Mucosa of stomach (tissue), 1 donor: ENCODE results near the gene LTO1.

Source experiments
- H3K27me3 ChIP-seq: one replicate; pipeline ENCODE4 v1.7.0; 2013; ENCODE audit warnings: mild to moderate bottlenecking, low read length; ENCODE audit not compliant: control insufficient read depth, insufficient read depth
- H3K36me3 ChIP-seq: one replicate; pipeline ENCODE4 v1.7.0; 2013; ENCODE audit warnings: low read length; ENCODE audit not compliant: control insufficient read depth, insufficient read depth
- H3K4me1 ChIP-seq: one replicate; pipeline ENCODE4 v1.7.0; 2013; ENCODE audit warnings: mild to moderate bottlenecking, low read length; ENCODE audit not compliant: control insufficient read depth, insufficient read depth
- H3K4me3 ChIP-seq: one replicate; pipeline ENCODE4 v1.7.0; 2013; ENCODE audit warnings: low read length
- H3K9ac ChIP-seq: one replicate; pipeline ENCODE4 v1.7.0; 2013; ENCODE audit warnings: mild to moderate bottlenecking, low read length, moderate library complexity
- H3K9me3 ChIP-seq: one replicate; pipeline ENCODE4 v1.7.0; 2013; ENCODE audit warnings: mild to moderate bottlenecking, low read length, moderate library complexity; ENCODE audit not compliant: control insufficient read depth
- donor health status: Pancreatic carcinoma.

Gene LTO1

DNA sequence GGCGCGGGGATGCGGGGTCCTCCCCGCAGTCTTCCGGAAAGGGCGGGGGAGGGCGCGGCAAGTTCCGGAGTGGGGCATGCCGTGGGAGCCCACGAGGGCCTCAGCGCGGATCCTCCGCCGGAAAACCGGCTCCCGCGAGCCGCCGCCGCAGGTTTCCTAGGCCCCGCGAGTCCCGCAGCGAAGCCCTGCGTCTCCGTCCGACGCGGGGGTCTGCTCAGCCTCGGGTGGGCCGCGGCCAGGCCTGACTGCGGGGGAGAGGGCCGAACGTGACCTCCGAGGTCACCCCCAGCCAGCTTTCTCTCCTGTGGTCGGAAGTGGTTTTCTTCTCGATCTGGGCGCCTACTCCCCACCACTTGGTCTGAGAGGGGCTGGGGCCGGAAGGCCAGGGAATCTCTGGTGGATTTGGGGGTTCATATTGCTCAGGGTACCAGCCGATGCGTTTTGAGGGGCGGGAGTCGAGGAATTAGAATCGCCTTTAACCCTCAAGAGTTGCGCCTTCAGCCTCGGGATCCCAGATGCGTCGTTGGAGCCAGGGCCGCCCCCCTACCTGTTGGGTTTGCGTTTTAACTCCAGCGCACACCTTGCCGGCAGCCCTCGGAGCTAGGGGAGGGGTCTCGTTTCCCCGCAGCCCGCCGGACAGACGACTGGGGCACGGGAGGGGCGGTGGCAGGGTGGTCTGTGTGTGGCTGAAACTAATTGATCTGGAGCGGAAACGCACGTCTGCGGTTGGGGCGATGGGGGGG lies 37.8 kb downstream of the LTO1 start:
- Histone ChIP-seq H3K4me3 (peak overlapping the region; percentile 43), H3K36me3 (no peaks in the 10 kb centered on the region), H3K9ac (peak overlapping the region; percentile 54), H3K4me1 (peaks cover 37% of the 10 kb centered on the region), H3K9me3 (no peaks in the 10 kb centered on the region), H3K27me3 (peaks cover 18% of the 10 kb centered on the region)

DNA sequence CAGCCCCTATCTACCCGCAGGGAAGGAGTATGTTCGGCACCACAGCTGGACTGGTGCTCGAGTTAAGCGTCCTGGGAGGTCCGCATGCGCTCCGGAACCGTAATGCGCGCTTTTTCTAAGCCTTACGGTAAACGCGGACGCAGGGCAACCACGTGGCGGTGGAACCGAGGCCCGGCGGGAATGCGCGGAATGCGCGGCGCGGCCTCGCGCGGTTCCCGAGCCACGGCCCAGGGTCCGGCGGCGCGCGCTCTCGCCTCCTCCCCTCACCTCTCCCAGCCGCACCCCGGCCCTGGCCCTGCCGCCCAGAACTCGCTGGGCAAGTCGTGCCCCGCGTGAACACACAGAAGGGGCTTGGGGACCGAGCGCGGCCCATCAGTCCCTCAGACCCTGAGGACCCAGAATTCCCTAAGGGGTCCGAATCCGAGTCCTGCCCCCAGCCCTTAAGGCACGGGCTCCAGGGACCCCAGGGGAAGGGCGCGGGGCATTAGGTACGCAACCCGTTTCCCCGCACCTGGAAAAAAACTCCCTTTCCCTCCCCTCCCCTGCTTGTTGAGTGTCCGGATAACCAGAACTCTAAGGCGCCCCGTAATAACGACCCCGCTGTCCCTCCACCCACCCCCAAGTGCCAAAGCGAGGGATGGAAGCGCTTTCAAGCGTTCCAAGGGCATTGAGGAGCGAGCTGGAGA lies 38.5 kb downstream of the LTO1 start:
- peaks cover 18% of the 10 kb centered on the region for H3K27me3 ChIP-seq

DNA sequence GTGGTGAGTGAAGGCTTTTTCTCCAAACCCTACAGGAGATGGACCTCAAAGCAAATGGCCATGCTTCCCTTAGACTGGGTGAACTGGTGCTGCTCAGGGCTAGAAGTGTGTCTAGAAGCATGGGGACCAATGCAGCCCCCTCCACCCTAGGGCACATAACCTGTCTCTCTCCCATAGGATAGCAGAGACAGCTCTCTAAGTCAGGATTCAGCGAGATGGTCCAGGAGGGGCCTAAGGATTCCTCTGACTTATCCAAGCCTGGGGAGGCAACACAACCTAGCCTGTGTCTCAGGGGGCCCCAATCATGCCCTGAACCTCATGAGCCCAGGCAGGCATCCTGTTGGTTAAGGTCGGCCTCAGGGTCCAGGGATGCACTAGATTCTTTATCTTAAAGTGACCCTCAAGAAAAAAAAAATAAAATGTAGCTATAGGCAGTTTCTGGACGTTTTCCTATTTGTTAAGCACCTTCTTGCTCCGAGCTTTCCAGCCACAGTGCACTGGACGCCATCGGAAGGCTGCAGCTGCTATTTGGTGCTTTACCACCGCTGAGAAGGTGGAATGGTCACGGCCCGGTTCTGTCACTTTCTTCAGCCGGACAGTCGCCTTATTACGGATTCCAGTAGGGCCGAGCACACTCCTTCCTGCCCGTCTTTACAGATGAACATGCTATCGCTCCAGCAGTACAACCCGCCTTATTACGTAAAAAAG lies 39.2 kb downstream of the LTO1 start:
- no peaks in the 10 kb centered on the region for H3K9me3 ChIP-seq
- no peak overlapping the region for H3K4me3 ChIP-seq
- H3K36me3 ChIP-seq, result no peaks in the 10 kb centered on the region
- peaks cover 18% of the 10 kb centered on the region for H3K27me3 ChIP-seq
- peak overlapping the region; percentile 53 for H3K9ac ChIP-seq
- peaks cover 37% of the 10 kb centered on the region for H3K4me1 ChIP-seq

More for the DNA sequence above, 38.5 kb downstream of the LTO1 start:
- Histone ChIP-seq H3K4me3 (peak overlapping the region; percentile 36), H3K9me3 (no peaks in the 10 kb centered on the region), H3K9ac (peak overlapping the region; percentile 53), H3K36me3 (no peaks in the 10 kb centered on the region), H3K4me1 (peaks cover 37% of the 10 kb centered on the region)

GRCh38 chr11:69635195-69635594 lies 40.0 kb downstream of the LTO1 start:
- Histone ChIP-seq H3K4me1 (peaks cover 36% of the 10 kb centered on the region), H3K9me3 (no peaks in the 10 kb centered on the region), H3K36me3 (no peaks in the 10 kb centered on the region), H3K4me3 (no peak overlapping the region), H3K9ac (no peak overlapping the region), H3K27me3 (peaks cover 18% of the 10 kb centered on the region)

DNA sequence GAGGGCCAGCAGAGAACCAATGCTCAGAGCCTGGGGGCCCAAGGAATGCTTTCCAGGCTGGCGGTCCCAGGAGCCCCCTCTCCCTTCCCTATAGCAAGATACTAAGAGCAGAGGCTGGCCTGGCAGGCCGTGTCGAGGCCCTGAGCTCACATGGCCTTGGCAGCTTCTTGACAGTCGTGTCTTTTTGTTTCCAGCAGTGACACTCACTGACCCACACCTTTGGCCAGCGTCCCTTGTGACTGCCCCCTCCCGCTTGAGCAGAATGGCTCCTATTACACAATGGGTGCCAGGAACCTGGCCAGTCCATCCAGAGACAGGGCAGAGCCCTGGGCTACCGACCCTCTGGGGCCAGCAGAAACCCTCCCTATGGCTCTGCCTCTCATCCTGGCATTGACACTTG lies 40.6 kb downstream of the LTO1 start:
- peaks cover 31% of the 10 kb centered on the region for H3K4me1 ChIP-seq
- H3K9ac ChIP-seq, result no peak overlapping the region
- no peaks in the 10 kb centered on the region for H3K36me3 ChIP-seq
- peaks cover 14% of the 10 kb centered on the region for H3K27me3 ChIP-seq
- H3K9me3 ChIP-seq, result no peaks in the 10 kb centered on the region
- H3K4me3 ChIP-seq, result no peak overlapping the region

- Histone ChIP-seq H3K27me3 (peaks cover 14% of the 10 kb centered on the region), H3K4me1 (peaks cover 31% of the 10 kb centered on the region), H3K4me3 (no peak overlapping the region), H3K9me3 (no peaks in the 10 kb centered on the region), H3K9ac (no peak overlapping the region), H3K36me3 (no peaks in the 10 kb centered on the region)
These were observed 41.1 kb downstream of the LTO1 start for GRCh38 chr11:69634069-69634468.

GRCh38 chr11:69632900-69633299 lies 42.3 kb downstream of the LTO1 start:
- Histone ChIP-seq H3K36me3 (no peaks in the 10 kb centered on the region), H3K4me1 (peaks cover 22% of the 10 kb centered on the region), H3K27me3 (peaks cover 13% of the 10 kb centered on the region), H3K4me3 (no peak overlapping the region), H3K9me3 (no peaks in the 10 kb centered on the region), H3K9ac (no peak overlapping the region)

DNA sequence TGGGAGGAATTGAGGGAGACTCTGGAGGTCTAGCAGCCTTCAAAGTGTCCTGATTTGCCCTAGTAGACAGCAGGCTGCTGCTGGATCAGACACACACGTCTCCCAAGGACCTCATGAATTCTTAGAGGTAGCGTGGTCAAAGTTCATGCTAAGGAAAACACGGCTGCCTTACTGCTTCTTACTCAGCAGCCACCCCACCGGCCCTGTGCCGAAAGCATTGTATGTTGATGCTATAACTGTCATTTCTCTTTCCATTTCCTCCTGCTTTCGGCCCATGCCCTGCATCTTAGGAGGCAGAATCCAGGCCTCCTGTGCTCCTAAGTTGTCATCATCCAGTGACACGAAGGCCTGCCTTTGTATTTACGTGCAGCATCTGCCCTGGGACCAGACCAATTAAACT lies 44.7 kb downstream of the LTO1 start:
- Histone ChIP-seq H3K4me3 (no peak overlapping the region), H3K9me3 (no peaks in the 10 kb centered on the region), H3K36me3 (no peaks in the 10 kb centered on the region), H3K9ac (no peak overlapping the region), H3K4me1 (no peaks in the 10 kb centered on the region), H3K27me3 (no peaks in the 10 kb centered on the region)

DNA sequence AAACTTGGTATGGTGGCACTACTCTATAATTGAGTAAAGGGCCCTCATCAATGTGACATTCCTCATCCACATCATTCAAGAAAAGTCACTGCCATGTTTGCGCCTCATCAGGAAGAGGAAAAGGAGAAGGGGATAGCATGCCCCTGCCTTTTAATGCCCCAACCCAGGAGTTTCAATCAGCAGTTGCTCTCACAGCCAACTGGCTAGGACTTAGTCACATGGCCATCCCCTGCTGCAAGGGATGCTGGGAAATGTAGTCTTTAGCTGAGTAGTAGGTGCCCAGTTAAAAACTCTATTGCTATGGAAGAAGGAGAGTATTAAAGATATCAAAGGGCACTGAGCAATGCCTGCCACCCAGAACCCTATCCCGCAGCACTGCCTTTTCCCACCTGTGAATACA lies 45.1 kb downstream of the LTO1 start:
- no peak overlapping the region for H3K4me3 ChIP-seq
- no peaks in the 10 kb centered on the region for H3K9me3 ChIP-seq
- H3K27me3 ChIP-seq, result no peaks in the 10 kb centered on the region
- no peak overlapping the region for H3K9ac ChIP-seq
- H3K4me1 ChIP-seq, result no peaks in the 10 kb centered on the region
- no peaks in the 10 kb centered on the region for H3K36me3 ChIP-seq

DNA sequence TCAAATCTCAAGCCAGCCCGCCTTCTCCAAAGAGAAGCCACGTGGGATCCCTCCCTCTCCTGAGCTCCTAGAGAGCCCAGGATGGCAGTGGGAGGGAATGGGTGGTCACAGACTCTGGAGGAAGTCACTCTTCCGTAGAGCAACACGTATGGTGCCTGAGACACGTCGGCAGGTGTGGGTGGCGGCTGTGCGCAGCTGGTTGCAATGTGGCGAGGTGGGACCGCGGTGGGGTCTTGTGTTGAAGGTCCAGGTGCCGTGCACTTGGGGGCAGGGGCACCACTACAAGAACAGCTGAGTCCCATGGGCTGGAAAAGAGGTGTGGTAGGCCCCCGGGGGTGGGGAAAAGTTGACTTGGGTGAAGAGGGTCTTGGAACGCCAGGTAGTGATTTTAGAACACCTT lies 47.6 kb downstream of the LTO1 start:
- Histone ChIP-seq H3K4me3 (no peak overlapping the region), H3K36me3 (no peaks in the 10 kb centered on the region), H3K9me3 (no peaks in the 10 kb centered on the region), H3K4me1 (no peaks in the 10 kb centered on the region), H3K27me3 (no peaks in the 10 kb centered on the region), H3K9ac (no peak overlapping the region)

GRCh38 chr11:69625476-69625875 lies 49.7 kb downstream of the LTO1 start:
- no peaks in the 10 kb centered on the region for H3K4me1 ChIP-seq
- H3K27me3 ChIP-seq, result no peaks in the 10 kb centered on the region
- no peaks in the 10 kb centered on the region for H3K36me3 ChIP-seq
- no peaks in the 10 kb centered on the region for H3K9me3 ChIP-seq
- H3K4me3 ChIP-seq, result no peak overlapping the region
- no peak overlapping the region for H3K9ac ChIP-seq

DNA sequence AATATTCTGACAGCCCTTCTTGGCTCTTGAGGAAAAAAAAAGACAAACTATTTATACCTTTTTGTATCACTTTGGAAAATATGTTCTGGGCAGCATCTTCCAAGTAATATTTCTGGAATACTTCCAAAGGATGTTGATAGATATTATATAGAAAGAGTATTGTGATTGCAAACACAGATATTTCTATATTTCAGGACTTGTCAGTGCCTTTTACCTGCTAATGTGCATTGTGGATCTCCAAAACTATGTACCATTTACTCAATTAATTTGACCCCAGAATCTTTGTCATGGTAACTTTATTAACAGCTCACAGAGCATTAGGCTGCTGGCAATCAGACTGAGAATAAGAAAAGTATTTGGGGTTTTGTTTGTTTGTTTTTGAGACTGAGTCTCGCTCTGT lies 50.9 kb downstream of the LTO1 start:
- H3K9me3 ChIP-seq, result no peaks in the 10 kb centered on the region
- no peak overlapping the region for H3K9ac ChIP-seq
- no peaks in the 10 kb centered on the region for H3K4me1 ChIP-seq
- no peaks in the 10 kb centered on the region for H3K36me3 ChIP-seq
- no peaks in the 10 kb centered on the region for H3K27me3 ChIP-seq
- no peak overlapping the region for H3K4me3 ChIP-seq
